CD14-positive monocyte (primary cell): Measurements from ENCODE around the gene PRXL2C. TPM values are rescaled to one million over a fixed set of nuclear protein-coding genes. Genes with fewer than 3 reads are reported as not detected.

Experiments
- DNase-seq, 3 donors: peaks; one replicate each; pipeline ENCODE4 v3.0.0-alpha.2; 2011 to 2022
- H2AFZ ChIP-seq: 2 replicates; pipeline ENCODE4 v1.6.0; 2012; ENCODE audit warnings: mild to moderate bottlenecking, low read depth, low read length, inconsistent platforms; ENCODE audit not compliant: insufficient read depth, poor library complexity, severe bottlenecking
- H3K27ac ChIP-seq, 2 donors: 1 replicate in 1 of 2; 2 replicates in 1 of 2; pipeline ENCODE4 v1.5.1; 2012 to 2013; ENCODE audit warnings: low read length in 2 of 2, control low read depth in 1 of 2, inconsistent platforms in 1 of 2, low read depth in 1 of 2, mild to moderate bottlenecking in 1 of 2
- H3K27me3 ChIP-seq, 2 donors: one replicate each; pipeline versions ENCODE4 v1.6.0 to v1.6.1; 2011 to 2013; ENCODE audit warnings: low read length in 2 of 2; ENCODE audit not compliant: control insufficient read depth in 2 of 2, insufficient read depth in 2 of 2
- H3K36me3 ChIP-seq, 2 donors: replicated peaks in 1 of 2; 1 replicate in 1 of 2; 2 replicates in 1 of 2; pipeline versions ENCODE4 v1.5.1 to v1.6.1; 2012 to 2013; ENCODE audit warnings: low read length in 2 of 2, control low read depth in 1 of 2, inconsistent platforms in 1 of 2, mild to moderate bottlenecking in 1 of 2; ENCODE audit not compliant: insufficient read depth in 2 of 2, control insufficient read depth in 1 of 2
- H3K4me1 ChIP-seq, 2 donors: 1 replicate in 1 of 2; 2 replicates in 1 of 2; pipeline versions ENCODE4 v1.5.1 to v1.6.1; 2012 to 2013; ENCODE audit warnings: low read length in 2 of 2, control low read depth in 1 of 2, inconsistent platforms in 1 of 2, mild to moderate bottlenecking in 1 of 2, moderate library complexity in 1 of 2; ENCODE audit not compliant: insufficient read depth in 2 of 2, control insufficient read depth in 1 of 2
- H3K4me2 ChIP-seq: replicated peaks from 2 replicates; pipeline ENCODE3; 2012; ENCODE audit warnings: low read length, moderate library complexity, mild to moderate bottlenecking; ENCODE audit not compliant: poor library complexity, severe bottlenecking; ENCODE audit errors: extremely low read depth
- H3K4me3 ChIP-seq, 3 experiments: fragments of 200-600 bp in 1 of 3; sonication (generic) in 1 of 3; replicated peaks in 1 of 3; 1 replicate in 2 of 3; 2 replicates in 1 of 3; pipeline ENCODE4 v1.5.1; 2011 to 2013; ENCODE audit warnings: low read length in 3 of 3, mild to moderate bottlenecking in 3 of 3, control low read depth in 2 of 3, low read depth in 2 of 3, inconsistent platforms in 1 of 3, moderate library complexity in 1 of 3
- H3K79me2 ChIP-seq: 2 replicates; pipeline ENCODE4 v1.6.0; 2012; ENCODE audit warnings: mild to moderate bottlenecking, control low read depth, inconsistent platforms, low read length, moderate library complexity; ENCODE audit not compliant: insufficient read depth
- H3K9ac ChIP-seq: 2 replicates; pipeline ENCODE4 v1.6.0; 2017; ENCODE audit warnings: low read length, mild to moderate bottlenecking; ENCODE audit not compliant: insufficient read depth, poor library complexity, severe bottlenecking
- H3K9me3 ChIP-seq, 2 donors: replicated peaks in 1 of 2; 1 replicate in 1 of 2; 2 replicates in 1 of 2; pipeline versions ENCODE4 v1.5.1 to v1.6.1; 2012 to 2013; ENCODE audit warnings: low read length in 2 of 2, control low read depth in 1 of 2; ENCODE audit not compliant: control insufficient read depth in 1 of 2, insufficient read depth in 1 of 2
- H4K20me1 ChIP-seq: 2 replicates; pipeline ENCODE4 v1.6.0; 2012; ENCODE audit warnings: mild to moderate bottlenecking, low read length, control low read depth, moderate library complexity; ENCODE audit not compliant: insufficient read depth
- H3K27ac Mint-ChIP-seq, 7 donors: one replicate each; pipeline ENCODE4 v1.8.0; 2020; ENCODE audit warnings: mild to moderate bottlenecking in 7 of 7, mixed read lengths in 7 of 7, moderate library complexity in 6 of 7, inconsistent platforms in 2 of 7
- H3K27me3 Mint-ChIP-seq, 3 donors: one replicate each; pipeline ENCODE4 v1.8.0; 2021 to 2022; ENCODE audit warnings: low read depth in 3 of 3, mild to moderate bottlenecking in 3 of 3, mixed read lengths in 3 of 3, moderate library complexity in 3 of 3, inconsistent platforms in 1 of 3
- H3K36me3 Mint-ChIP-seq, 2 donors: one replicate each; pipeline ENCODE4 v1.8.0; 2020; ENCODE audit warnings: mixed read lengths in 2 of 2, inconsistent platforms in 1 of 2, mild to moderate bottlenecking in 1 of 2
- H3K4me1 Mint-ChIP-seq: one replicate; pipeline ENCODE4 v1.8.0; 2020; ENCODE audit warnings: mild to moderate bottlenecking, mixed read lengths
- H3K4me3 Mint-ChIP-seq, 2 donors: one replicate each; pipeline ENCODE4 v1.8.0; 2020; ENCODE audit warnings: mild to moderate bottlenecking in 2 of 2, mixed read lengths in 2 of 2, moderate library complexity in 1 of 2
- H3K9me3 Mint-ChIP-seq, 7 donors: one replicate each; pipeline ENCODE4 v1.8.0; 2020 to 2022; ENCODE audit warnings: mixed read lengths in 7 of 7, mild to moderate bottlenecking in 6 of 7, moderate library complexity in 6 of 7, inconsistent platforms in 2 of 7
- WGBS: methylation state at CpG from one replicate; pipeline ENCODE4 v1.1.5; 2013; ENCODE audit warnings: missing lambda C conversion rate; ENCODE audit not compliant: insufficient coverage; 5-methylcytosine and 5-hydroxymethylcytosine counted together
- intact Hi-C, 2 donors: fragments of 100-400 bp; cut with micrococcal nuclease; formaldehyde crosslinking; loops; one replicate each; pipeline versions ENCODE4 v1.15.0 to v1.15.1; 2023
- polyA plus RNA-seq, 3 donors: library from polyadenylated mRNA; depleted of rRNA in 1 of 3; unstranded in 2 of 3; stranded (reverse) in 1 of 3; fragments of 300-500 nt in 2 of 3; fragments of >200 nt in 1 of 3; fragmentation: Illumina TruSeq in 2 of 3; gene quantifications; 1 replicate in 2 of 3; 2 replicates in 1 of 3; pipeline ENCODE4 v1.2.3, GENCODE V29; 2012 to 2021
- TF ChIP-seq, protein P1 (sequence below): fragments of 200-600 bp; IDR thresholded peaks from one replicate; pipeline ENCODE4 v1.8.0; 2022; ENCODE audit warnings: antibody characterized with exemption, mild to moderate bottlenecking

Gene PRXL2C
- polyA plus RNA-seq, 3 donors = 9.2 to 14.6 (median 9.3) TPM

DNA sequence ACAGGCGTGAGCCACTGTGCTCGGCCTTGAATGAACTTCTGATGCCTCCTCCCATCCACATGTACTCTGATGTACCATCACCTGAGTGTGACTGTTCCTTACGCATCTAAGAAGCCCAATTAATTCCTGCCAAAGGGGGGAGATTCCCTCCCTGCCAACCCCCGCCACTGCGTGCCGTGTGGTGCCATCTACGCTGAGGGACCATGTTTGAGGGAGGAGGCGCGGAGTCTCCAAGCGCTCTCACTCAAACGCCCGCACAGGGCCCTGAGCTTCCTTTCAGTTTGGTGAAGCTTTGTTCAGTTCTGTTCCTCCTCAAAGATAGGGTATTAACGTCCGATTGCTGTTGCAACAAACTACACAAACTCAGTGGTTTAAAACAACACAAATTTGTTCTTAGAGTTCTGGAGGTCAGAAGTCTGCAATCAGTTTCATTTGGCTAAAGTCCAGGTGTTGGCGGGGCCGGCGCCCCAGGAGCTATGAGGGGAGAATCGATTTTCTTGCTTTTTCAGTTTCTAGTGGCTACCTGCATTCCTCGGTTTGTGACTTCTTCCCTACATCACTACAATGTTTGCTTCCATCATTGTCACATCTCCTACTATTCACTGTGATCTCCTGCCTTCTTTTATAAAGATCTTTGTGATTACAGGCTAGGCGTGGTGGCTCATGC lies 13.9 kb upstream of the PRXL2C start:
- Mint-ChIP-seq H3K4me1 (no peaks in the 10 kb centered on the region), H3K27ac (peak overlapping the region in 1 of 7 donors; percentile 60), H3K27me3 (peaks cover 0 to 4% (median 3%) of the 10 kb centered on the region in 3 donors), H3K36me3 (no peaks in the 10 kb centered on the region), H3K9me3 (peaks cover 3 to 21% (median 12%) of the 10 kb centered on the region in 7 donors), H3K4me3 (no peak overlapping the region)
- Histone ChIP-seq H4K20me1 (no peaks in the 10 kb centered on the region), H3K79me2 (no peaks in the 10 kb centered on the region), H2AFZ (no peak overlapping the region), H3K4me2 (no peak overlapping the region), H3K4me1 (no peaks in the 10 kb centered on the region), H3K36me3 (no peaks in the 10 kb centered on the region), H3K27me3 (no peaks in the 10 kb centered on the region), H3K9ac (no peak overlapping the region), H3K27ac (no peak overlapping the region), H3K4me3 (no peak overlapping the region), H3K9me3 (peaks cover 0 to 14% of the 10 kb centered on the region in 2 donors)
- TF ChIP-seq, protein P1, sequence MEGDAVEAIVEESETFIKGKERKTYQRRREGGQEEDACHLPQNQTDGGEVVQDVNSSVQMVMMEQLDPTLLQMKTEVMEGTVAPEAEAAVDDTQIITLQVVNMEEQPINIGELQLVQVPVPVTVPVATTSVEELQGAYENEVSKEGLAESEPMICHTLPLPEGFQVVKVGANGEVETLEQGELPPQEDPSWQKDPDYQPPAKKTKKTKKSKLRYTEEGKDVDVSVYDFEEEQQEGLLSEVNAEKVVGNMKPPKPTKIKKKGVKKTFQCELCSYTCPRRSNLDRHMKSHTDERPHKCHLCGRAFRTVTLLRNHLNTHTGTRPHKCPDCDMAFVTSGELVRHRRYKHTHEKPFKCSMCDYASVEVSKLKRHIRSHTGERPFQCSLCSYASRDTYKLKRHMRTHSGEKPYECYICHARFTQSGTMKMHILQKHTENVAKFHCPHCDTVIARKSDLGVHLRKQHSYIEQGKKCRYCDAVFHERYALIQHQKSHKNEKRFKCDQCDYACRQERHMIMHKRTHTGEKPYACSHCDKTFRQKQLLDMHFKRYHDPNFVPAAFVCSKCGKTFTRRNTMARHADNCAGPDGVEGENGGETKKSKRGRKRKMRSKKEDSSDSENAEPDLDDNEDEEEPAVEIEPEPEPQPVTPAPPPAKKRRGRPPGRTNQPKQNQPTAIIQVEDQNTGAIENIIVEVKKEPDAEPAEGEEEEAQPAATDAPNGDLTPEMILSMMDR = no peak
- DNase-seq = no peak
- 96% methylated on average over 12 of the region's 20 CpGs for WGBS
- intact Hi-C loops = loop anchor here in 1 of 2 donors (5.0 kb wide), 1 partner anchor 342 kb away; no protein-coding TSS in a partner anchor

DNA sequence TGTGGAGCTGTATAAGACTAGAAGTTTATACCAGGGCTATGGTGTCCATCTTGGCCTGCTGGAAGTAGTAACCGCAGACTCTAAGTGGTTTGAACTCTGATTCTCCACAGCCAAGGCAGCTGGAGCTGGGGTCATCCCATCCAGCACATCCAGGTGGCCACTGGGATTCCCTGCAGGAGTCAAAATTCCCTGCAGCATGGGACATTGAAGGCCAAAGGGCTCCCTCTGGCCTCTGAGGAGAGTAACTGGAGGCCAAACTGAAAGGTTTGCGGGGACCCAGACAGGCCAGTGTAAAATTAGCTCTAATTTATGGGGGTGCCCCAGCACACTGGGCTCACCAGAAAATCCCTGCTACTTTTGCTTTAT lies 12.2 kb upstream of the PRXL2C start:
- no peaks in the 10 kb centered on the region for H4K20me1 ChIP-seq
- intact Hi-C loops = loop anchor here in 1 of 2 donors (5.0 kb wide), 1 partner anchor 340 kb away; no protein-coding TSS in a partner anchor
- no CpG with 5 or more reads among the region's 2 CpGs for WGBS
- TF ChIP-seq, protein P1 = no peak
- Mint-ChIP-seq H3K4me1 (no peaks in the 10 kb centered on the region), H3K36me3 (no peaks in the 10 kb centered on the region), H3K27me3 (peaks cover 2 to 4% (median 3%) of the 10 kb centered on the region in 3 donors), H3K27ac (no peak overlapping the region), H3K4me3 (no peak overlapping the region), H3K9me3 (peaks cover 0 to 13% (median 5%) of the 10 kb centered on the region in 7 donors)
- H3K4me1 ChIP-seq = no peaks in the 10 kb centered on the region
- H2AFZ ChIP-seq = no peak overlapping the region
- H3K27me3 ChIP-seq = no peaks in the 10 kb centered on the region
- peaks cover 0 to 3% of the 10 kb centered on the region in 2 donors for H3K9me3 ChIP-seq
- no peak overlapping the region for H3K27ac ChIP-seq
- H3K36me3 ChIP-seq = no peaks in the 10 kb centered on the region
- H3K79me2 ChIP-seq = no peaks in the 10 kb centered on the region
- H3K4me3 ChIP-seq = no peak overlapping the region
- H3K4me2 ChIP-seq = no peak overlapping the region
- no peak for DNase-seq
- H3K9ac ChIP-seq = no peak overlapping the region
